ENCODE results near the gene SMARCA5.

Gene SMARCA5

GRCh38 chr4:143539670-143540023, 26.1 kb downstream of the SMARCA5 start:
- DNase-seq = no peak

GRCh38 chr4:143549928-143550327, 36.4 kb downstream of the SMARCA5 start:
- no peak for DNase-seq

- DNase-seq = no peak
Observed at GRCh38 chr4:143554728-143555597, 41.5 kb downstream of the SMARCA5 start.

- DNase-seq = no peak
Observed at GRCh38 chr4:143555676-143556075, 42.2 kb downstream of the SMARCA5 start.

GRCh38 chr4:143558286-143558685, 44.8 kb downstream of the SMARCA5 start:
- no peak for DNase-seq

- peak; percentile 19 for DNase-seq
Observed at GRCh38 chr4:143558823-143559756, 45.6 kb downstream of the SMARCA5 start.

GRCh38 chr4:143559757-143560147, 46.2 kb downstream of the SMARCA5 start:
- no peak for DNase-seq

GRCh38 chr4:143564472-143564871, 51.0 kb downstream of the SMARCA5 start:
- DNase-seq = no peak

- no peak for DNase-seq
Observed at GRCh38 chr4:143575331-143575730, 61.8 kb downstream of the SMARCA5 start.

- DNase-seq = no peak
Observed at GRCh38 chr4:143581331-143581946, 67.9 kb downstream of the SMARCA5 start.

GRCh38 chr4:143585548-143585947, 72.0 kb downstream of the SMARCA5 start:
- no peak for DNase-seq

- DNase-seq = no peak
Observed at GRCh38 chr4:143586080-143586479, 72.6 kb downstream of the SMARCA5 start.

- no peak for DNase-seq
Observed at GRCh38 chr4:143587703-143588102, 74.2 kb downstream of the SMARCA5 start.

GRCh38 chr4:143597276-143597675, 83.8 kb downstream of the SMARCA5 start:
- no peak for DNase-seq

- no peak for DNase-seq
Observed at GRCh38 chr4:143598816-143599215, 85.3 kb downstream of the SMARCA5 start.

GRCh38 chr4:143599827-143600226, 86.3 kb downstream of the SMARCA5 start:
- DNase-seq = no peak

GRCh38 chr4:143606480-143606879, 93.0 kb downstream of the SMARCA5 start:
- DNase-seq = no peak
